NB4 (cell line): ENCODE measurements around the gene KLF6.

Experiments used
- CTCF ChIP-seq: IDR thresholded peaks from one replicate; pipeline ENCODE4 v1.5.1; 2012; ENCODE audit warnings: low read depth, low read length
- POLR2A ChIP-seq: IDR thresholded peaks from 2 replicates; pipeline ENCODE4 v1.6.1; 2011; ENCODE audit warnings: mild to moderate bottlenecking; ENCODE audit not compliant: insufficient read length; ENCODE audit errors: extremely low read depth

- TF ChIP-seq CTCF (no peak), POLR2A (no peak)
These were observed 1.2 kb downstream of the KLF6 start for GRCh38 chr10:3783682-3784432.
